T-helper 2 cell treated with Interferon-gamma antibody and Interleukin-4, amounts not matched to agents 5 μg/mL and 100 μg/mL, for 36 hours (primary cell): ENCODE measurements around the gene ATP6V0E2.
"Not testable (repeated sequence)": the region's sequence is repeated elsewhere in the genome, so short reads cannot be mapped to it uniquely, and the experiment has no call there.

ENCODE experiments used
- DNase-seq: peaks from one replicate; pipeline ENCODE4 v3.0.0; 2021; ENCODE audit warnings: low spot score
- H3K27ac Mint-ChIP-seq: one replicate; pipeline ENCODE4 v1.8.0; 2021; ENCODE audit warnings: mild to moderate bottlenecking, mixed read lengths
- H3K27me3 Mint-ChIP-seq: one replicate; pipeline ENCODE4 v1.8.0; 2021; ENCODE audit warnings: low read depth, mixed read lengths
- H3K36me3 Mint-ChIP-seq: one replicate; pipeline ENCODE4 v1.8.0; 2021; ENCODE audit warnings: low read depth, mixed read lengths
- H3K4me1 Mint-ChIP-seq: one replicate; pipeline ENCODE4 v1.8.0; 2021; ENCODE audit warnings: low read depth, mixed read lengths
- H3K4me3 Mint-ChIP-seq: one replicate; pipeline ENCODE4 v1.8.0; 2022; ENCODE audit warnings: mild to moderate bottlenecking, moderate library complexity, mixed read lengths
- H3K9me3 Mint-ChIP-seq: one replicate; pipeline ENCODE4 v1.8.0; 2021; ENCODE audit warnings: mixed read lengths

Gene ATP6V0E2

GRCh38 chr7:149883452-149883861 lies 9.7 kb downstream of the ATP6V0E2 start:
- peaks cover 2% of the 10 kb centered on the region for H3K36me3 Mint-ChIP-seq
- H3K27ac Mint-ChIP-seq = no peak overlapping the region
- DNase-seq = peak; percentile 49
- H3K9me3 Mint-ChIP-seq = no peaks in the 10 kb centered on the region
- H3K4me3 Mint-ChIP-seq = no peak overlapping the region
- peaks cover 9% of the 10 kb centered on the region for H3K4me1 Mint-ChIP-seq
- no peaks in the 10 kb centered on the region for H3K27me3 Mint-ChIP-seq

DNA sequence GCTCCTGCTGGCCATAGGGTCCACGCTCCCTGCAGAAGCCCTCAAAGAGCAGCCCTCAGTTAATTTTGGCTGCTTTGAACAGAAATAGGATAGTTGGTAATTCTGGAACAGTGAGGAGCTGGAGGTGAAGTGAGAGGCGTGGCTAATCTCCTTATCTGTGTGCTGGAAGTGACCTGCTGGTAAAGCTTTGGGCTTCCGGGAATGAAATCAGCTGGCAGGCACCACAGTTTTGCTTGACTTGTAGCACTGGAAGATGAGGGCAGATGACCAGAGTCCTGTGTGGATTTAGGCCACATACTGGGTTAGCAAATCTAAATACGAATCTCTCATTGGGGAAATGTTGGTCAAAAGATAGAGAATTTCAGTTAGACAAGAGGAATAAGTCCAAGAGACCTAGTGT lies 10.2 kb downstream of the ATP6V0E2 start:
- Mint-ChIP-seq H3K4me1 (peaks cover 9% of the 10 kb centered on the region), H3K27ac (no peak overlapping the region)

GRCh38 chr7:149884541-149884940 lies 10.8 kb downstream of the ATP6V0E2 start:
- peaks cover 2% of the 10 kb centered on the region for H3K36me3 Mint-ChIP-seq
- H3K9me3 Mint-ChIP-seq = no peaks in the 10 kb centered on the region
- DNase-seq = no peak
- peaks cover 9% of the 10 kb centered on the region for H3K4me1 Mint-ChIP-seq
- no peak overlapping the region for H3K4me3 Mint-ChIP-seq
- no peak overlapping the region for H3K27ac Mint-ChIP-seq
- H3K27me3 Mint-ChIP-seq = no peaks in the 10 kb centered on the region

More for the DNA sequence above, 10.2 kb downstream of the ATP6V0E2 start:
- Mint-ChIP-seq H3K27me3 (no peaks in the 10 kb centered on the region), H3K4me3 (no peak overlapping the region), H3K9me3 (no peaks in the 10 kb centered on the region), H3K36me3 (peaks cover 2% of the 10 kb centered on the region)
- DNase-seq = no peak

- Mint-ChIP-seq H3K4me3 (no peak overlapping the region), H3K9me3 (no peaks in the 10 kb centered on the region), H3K27me3 (no peaks in the 10 kb centered on the region), H3K27ac (no peak overlapping the region), H3K4me1 (peaks cover 9% of the 10 kb centered on the region), H3K36me3 (peaks cover 2% of the 10 kb centered on the region)
- DNase-seq = no peak
Observed at GRCh38 chr7:149885191-149886017, 11.6 kb downstream of the ATP6V0E2 start.

DNA sequence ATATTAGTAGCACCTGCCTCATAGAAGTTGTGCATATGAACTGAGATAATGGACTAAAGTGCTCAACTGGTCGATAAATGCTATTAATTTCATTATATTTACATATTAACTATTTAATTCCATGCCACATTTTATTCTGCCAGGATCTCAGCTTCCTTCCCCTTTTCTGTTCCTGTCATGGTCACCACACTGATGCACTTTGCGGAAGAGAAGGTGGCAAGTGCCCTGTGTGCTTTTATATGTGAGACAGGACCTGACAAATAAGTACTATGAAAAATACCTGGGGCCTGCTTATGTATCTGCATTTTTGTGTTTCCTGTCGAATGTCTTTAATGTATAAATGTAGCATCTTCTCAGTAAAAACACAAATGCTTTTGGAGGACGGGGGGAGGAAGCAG lies 12.2 kb downstream of the ATP6V0E2 start:
- H3K4me3 Mint-ChIP-seq = no peak overlapping the region
- no peaks in the 10 kb centered on the region for H3K27me3 Mint-ChIP-seq
- DNase-seq = no peak
- H3K9me3 Mint-ChIP-seq = no peaks in the 10 kb centered on the region
- H3K4me1 Mint-ChIP-seq = peaks cover 9% of the 10 kb centered on the region
- H3K27ac Mint-ChIP-seq = no peak overlapping the region
- peaks cover 2% of the 10 kb centered on the region for H3K36me3 Mint-ChIP-seq

- H3K27me3 Mint-ChIP-seq = no peaks in the 10 kb centered on the region
- DNase-seq = no peak
- H3K4me1 Mint-ChIP-seq = peaks cover 9% of the 10 kb centered on the region
- H3K9me3 Mint-ChIP-seq = no peaks in the 10 kb centered on the region
- H3K36me3 Mint-ChIP-seq = peaks cover 2% of the 10 kb centered on the region
- no peak overlapping the region for H3K27ac Mint-ChIP-seq
- no peak overlapping the region for H3K4me3 Mint-ChIP-seq
Observed at GRCh38 chr7:149887311-149887710, 13.5 kb downstream of the ATP6V0E2 start.

GRCh38 chr7:149890715-149891114 lies 16.9 kb downstream of the ATP6V0E2 start:
- H3K9me3 Mint-ChIP-seq, DNase-seq, H3K4me1 Mint-ChIP-seq, H3K4me3 Mint-ChIP-seq, H3K36me3 Mint-ChIP-seq, H3K27ac Mint-ChIP-seq: not testable (repeated sequence)
- H3K27me3 Mint-ChIP-seq = peaks cover 12% of the 10 kb centered on the region

GRCh38 chr7:149894957-149895356 lies 21.2 kb downstream of the ATP6V0E2 start:
- H3K27ac Mint-ChIP-seq, H3K9me3 Mint-ChIP-seq, H3K4me3 Mint-ChIP-seq, H3K4me1 Mint-ChIP-seq, DNase-seq, H3K36me3 Mint-ChIP-seq: not testable (repeated sequence)
- peaks cover 14% of the 10 kb centered on the region for H3K27me3 Mint-ChIP-seq

- not testable (repeated sequence) for H3K27me3 Mint-ChIP-seq, H3K4me3 Mint-ChIP-seq, H3K36me3 Mint-ChIP-seq, H3K9me3 Mint-ChIP-seq, H3K27ac Mint-ChIP-seq, H3K4me1 Mint-ChIP-seq, DNase-seq
Observed at GRCh38 chr7:149907776-149908376, 34.1 kb downstream of the ATP6V0E2 start.

- not testable (repeated sequence) for H3K27ac Mint-ChIP-seq, H3K4me1 Mint-ChIP-seq, H3K4me3 Mint-ChIP-seq, H3K27me3 Mint-ChIP-seq, DNase-seq, H3K36me3 Mint-ChIP-seq, H3K9me3 Mint-ChIP-seq
Observed at GRCh38 chr7:149910219-149910618, 36.5 kb downstream of the ATP6V0E2 start.

DNA sequence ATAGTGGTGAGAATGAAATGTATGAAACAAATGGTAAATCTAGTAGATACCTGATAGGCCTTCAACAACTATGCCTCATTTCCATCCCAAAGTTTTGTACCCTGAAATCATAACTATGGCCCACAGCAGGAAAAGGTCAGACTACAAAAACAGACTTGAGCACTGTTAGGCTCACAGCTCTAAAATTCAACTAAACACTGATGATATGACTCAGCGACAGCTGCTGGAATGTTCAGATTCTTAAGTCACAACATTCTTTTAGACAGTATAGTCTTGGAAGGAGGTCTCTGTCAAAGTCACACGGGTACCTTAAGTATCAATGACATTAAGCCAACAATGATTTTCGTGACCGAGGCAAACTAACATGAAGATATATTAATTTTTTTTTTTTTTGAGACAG lies 38.4 kb downstream of the ATP6V0E2 start:
- H3K4me3 Mint-ChIP-seq, DNase-seq, H3K9me3 Mint-ChIP-seq, H3K27me3 Mint-ChIP-seq, H3K36me3 Mint-ChIP-seq, H3K27ac Mint-ChIP-seq, H3K4me1 Mint-ChIP-seq: not testable (repeated sequence)

GRCh38 chr7:149926414-149926813 lies 52.6 kb downstream of the ATP6V0E2 start:
- H3K4me1 Mint-ChIP-seq, DNase-seq, H3K9me3 Mint-ChIP-seq, H3K36me3 Mint-ChIP-seq, H3K4me3 Mint-ChIP-seq, H3K27me3 Mint-ChIP-seq, H3K27ac Mint-ChIP-seq: not testable (repeated sequence)
